Amygdala (tissue), 56 donors: ENCODE results near the gene DEPDC1.

Experiments used
- DNase-seq, 56 donors: peaks; one replicate each; lab custom pipeline; 2025; lab: John Stamatoyannopoulos, UW

The DEPDC1 gene

GRCh38 chr1:68426594-68426993 lies 70.3 kb downstream of the DEPDC1 start:
- no peak for DNase-seq
